Measurements from ENCODE around the gene IVL.

The IVL gene, protein sequence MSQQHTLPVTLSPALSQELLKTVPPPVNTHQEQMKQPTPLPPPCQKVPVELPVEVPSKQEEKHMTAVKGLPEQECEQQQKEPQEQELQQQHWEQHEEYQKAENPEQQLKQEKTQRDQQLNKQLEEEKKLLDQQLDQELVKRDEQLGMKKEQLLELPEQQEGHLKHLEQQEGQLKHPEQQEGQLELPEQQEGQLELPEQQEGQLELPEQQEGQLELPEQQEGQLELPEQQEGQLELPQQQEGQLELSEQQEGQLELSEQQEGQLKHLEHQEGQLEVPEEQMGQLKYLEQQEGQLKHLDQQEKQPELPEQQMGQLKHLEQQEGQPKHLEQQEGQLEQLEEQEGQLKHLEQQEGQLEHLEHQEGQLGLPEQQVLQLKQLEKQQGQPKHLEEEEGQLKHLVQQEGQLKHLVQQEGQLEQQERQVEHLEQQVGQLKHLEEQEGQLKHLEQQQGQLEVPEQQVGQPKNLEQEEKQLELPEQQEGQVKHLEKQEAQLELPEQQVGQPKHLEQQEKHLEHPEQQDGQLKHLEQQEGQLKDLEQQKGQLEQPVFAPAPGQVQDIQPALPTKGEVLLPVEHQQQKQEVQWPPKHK

DNA sequence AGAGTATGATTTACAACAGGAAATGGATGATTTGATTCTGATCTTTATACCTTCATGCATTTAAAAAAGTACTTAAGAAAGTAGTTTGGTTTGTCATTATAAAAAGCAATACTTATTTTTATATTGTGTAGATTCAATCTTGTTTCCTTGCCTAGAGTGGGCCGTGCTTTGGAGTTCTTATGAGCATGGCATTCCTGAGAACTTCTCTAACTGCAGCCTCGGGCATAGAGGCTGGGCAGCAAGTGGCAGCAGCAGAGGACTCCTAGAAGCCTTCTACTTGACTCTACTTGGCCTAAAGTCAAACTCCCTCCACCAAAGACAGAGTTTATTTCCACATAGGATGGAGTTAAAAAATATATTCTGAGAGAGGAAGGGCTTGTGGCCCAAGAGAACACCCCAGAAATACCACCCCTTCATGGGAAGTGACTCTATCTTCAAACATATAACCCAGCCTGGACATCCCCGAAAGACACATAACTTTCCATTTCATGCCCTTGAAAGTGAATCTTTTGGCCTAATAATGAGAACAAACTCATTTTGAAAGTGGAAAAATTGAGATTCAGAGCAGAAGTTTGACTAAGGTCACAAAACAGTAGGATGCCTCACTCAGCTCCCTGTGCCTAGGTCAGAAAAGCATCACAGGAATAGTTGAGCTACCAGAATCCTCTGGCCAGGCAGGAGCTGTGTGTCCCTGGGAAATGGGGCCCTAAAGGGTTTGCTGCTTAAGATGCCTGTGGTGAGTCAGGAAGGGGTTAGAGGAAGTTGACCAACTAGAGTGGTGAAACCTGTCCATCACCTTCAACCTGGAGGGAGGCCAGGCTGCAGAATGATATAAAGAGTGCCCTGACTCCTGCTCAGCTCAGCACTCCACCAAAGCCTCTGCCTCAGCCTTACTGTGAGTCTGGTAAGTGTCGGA lies at the start of gene IVL:
Gene IVL, plus strand, starts transcription at position 861 of the 916 bp plus-strand sequence. CDS start 1,252 bp downstream, outside the sequence.
- DNase-seq (ENCODE audit: low spot score) = no peak

DNA sequence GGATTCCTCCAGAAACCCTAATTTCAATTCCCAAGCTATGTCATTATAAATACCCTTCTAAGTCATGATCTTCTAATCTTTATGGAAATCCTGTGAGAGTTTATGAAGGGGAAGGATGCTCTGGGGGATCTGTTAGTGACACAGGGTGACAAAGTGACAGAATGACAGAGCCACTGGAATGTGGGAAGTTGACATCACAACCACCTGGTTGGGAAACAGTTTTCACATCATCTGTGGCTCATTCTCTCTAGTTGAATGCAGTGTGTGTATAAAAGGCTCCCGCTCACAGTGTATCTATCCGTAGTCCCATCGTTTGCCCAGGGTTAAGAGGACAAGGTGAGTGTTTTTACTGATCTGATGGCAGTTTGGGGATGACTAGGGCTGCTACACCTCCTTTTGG lies 48.6 kb upstream of the IVL start, which contains the start of gene LCE7A:
Gene LCE7A, plus strand, starts transcription at position 301 of the 400 bp plus-strand sequence. CDS start 702 bp downstream, outside the sequence.
- DNase-seq (ENCODE audit: low spot score) = no peak

DNA sequence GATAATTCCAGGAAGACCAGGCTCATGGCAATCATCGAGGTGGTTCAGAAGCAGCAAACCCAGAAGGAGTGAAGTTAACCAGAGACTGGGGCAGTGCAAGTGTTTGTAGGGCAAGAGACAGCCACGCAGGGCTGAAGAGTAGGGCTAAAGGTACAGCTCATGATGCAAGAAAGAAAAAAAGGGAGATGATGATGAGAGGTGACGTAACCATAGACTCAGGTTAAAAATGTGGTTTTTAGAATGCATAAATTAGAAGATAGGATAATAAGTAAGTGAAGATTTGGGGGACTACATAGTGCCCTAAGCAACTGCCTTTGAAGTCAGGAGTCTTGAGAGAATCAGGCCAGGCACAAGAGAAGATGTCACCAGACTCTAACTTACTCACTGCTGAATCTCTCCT lies 48.2 kb upstream of the IVL start:
- DNase-seq (ENCODE audit: low spot score) = no peak

DNA sequence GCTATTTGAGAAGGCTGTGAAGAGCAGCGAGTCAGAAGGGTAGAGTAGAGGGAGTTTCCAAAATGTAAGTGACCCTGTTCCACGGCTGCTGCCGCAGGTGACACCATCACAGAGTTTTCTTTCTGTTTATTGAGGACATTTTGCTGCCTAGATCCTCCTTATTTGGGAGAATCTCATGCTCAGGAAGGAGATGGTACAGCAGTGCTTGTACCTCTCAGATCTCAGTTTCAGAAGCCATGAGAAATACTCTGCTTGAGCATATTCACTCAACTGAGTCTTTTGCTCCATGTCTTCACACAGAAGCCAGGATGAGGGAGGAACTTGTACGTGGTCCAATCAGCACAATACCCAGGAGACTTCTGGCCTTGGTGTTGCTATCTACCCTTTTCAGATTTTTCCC lies 47.0 kb upstream of the IVL start:
- DNase-seq (ENCODE audit: low spot score) = no peak

DNA sequence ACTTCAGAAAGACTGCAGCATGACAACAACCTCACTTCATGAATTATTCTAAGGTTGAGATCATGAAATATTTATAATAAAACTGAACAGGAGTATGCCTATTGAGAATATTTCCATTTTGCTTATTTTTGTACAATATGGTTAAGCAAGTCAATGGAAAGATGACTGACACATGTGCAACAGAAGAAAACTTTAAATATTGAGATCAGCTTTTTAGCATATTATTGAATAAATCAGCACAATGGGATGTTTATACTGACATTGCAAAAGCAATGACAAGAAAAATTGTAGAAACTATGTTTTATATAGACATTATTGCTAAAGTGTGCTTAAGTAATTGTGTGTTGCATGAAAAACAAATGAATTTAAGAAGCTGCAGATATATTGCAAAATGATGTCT lies 43.9 kb upstream of the IVL start:
- no peak for DNase-seq (ENCODE audit: low spot score)

DNA sequence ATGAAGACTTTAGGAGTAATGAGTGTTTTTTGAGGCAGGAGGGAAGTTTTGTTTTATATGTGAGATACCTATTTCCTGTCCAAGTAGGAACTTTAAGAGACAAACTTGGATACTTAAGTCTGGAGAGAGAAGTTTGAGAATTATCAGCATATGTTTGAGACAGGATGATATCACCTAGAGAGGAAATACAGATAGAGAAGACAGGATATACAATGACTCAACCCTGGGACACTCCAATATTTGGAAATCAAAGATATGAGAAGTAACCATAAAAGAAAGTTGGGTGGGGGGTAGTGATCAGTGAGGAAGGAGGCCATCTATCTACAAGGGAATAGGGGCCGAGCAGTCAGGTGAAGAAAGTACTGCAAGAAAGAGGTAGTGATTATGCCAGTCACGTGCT lies 42.0 kb upstream of the IVL start:
- no peak for DNase-seq (ENCODE audit: low spot score)

DNA sequence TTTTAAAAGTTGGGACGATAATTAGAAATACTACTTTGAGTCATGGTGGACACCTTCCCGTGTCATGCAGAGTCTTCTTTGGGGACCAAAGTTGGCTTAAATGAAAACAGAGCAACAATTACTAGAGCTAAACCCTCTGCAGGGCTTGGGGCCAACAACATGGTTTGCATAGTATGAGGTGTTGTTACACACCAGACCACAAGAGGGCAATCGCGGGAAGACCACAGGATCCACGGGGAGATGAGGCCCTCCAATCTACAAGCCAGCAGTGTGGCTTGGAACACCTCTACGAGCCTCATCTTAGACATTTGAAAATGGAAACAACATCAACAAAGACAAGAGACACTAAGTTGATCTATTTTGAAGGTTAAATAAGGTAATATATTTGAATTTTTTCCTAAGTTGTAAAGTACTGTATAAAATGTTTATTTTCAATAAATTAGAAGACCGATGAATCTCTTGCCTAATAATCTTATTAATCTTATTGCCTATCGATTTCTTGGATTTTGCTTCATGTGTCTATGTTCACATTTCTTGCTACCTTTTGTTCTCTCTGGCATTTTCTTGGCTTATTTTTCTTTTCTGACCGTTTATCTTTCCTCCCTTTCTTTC lies 38.4 kb upstream of the IVL start:
- peak; percentile 67 for DNase-seq (ENCODE audit: low spot score)

DNA sequence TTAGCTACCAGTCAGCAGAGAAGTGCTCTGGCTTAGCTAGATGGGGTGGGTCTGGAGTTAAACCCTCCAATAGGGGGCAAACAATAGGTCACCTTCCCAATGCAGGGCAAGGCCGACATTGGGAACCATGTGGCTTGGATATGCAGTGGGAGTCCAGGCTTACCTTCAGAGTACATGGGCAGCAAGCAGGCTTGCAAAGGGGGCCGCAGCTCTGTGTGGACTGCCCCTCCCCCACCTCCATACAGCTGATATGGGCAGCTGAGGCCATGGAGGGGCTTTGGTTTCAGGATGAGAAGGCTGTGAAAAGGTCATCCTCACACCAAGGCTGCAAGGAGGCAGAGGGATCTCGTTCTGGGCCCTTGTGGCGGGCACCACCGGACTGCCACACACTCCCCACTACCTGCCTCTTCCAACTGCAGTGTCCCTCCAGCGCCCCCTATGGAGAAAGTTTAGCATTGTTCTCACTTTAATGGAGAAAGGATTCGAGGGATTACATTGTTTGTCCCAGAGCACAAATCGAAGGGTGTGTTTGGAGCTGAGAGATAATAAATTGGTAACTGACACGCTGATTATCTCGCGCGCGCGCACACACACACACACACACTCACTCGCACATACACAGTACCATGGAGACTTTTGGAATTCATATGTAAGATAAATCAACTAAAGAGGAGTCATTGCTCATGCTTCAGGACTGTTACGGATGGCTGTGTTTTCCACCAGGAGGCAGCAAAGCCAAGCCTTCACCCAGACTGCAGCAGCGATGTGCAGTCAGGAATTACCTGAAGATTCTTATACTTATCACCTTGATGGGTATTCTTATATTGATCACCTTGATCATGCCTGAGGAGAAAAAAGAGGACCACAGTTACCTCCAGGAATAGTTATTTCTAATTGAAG lies 37.3 kb upstream of the IVL start:
- peak; percentile 21 for DNase-seq (ENCODE audit: low spot score)

DNA sequence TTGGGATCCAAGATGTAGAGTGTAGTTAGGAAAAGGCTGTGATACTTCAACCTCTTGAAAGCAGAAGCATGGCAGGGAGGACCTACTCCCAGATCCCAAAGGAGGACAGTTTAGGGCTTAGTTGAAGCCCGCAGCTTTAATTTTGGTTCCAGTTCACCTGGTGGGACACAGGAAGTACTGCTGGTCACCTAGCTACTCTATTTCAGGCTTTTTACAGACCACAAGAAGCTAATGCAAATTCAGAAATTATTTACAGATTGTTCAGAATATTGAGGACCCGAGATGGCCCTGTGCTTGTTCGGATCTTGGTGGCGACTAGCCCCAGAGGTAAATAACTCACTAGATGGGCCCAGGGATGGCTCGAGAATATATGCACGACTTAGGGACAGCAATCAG lies 36.6 kb upstream of the IVL start:
- no peak for DNase-seq (ENCODE audit: low spot score)

DNA sequence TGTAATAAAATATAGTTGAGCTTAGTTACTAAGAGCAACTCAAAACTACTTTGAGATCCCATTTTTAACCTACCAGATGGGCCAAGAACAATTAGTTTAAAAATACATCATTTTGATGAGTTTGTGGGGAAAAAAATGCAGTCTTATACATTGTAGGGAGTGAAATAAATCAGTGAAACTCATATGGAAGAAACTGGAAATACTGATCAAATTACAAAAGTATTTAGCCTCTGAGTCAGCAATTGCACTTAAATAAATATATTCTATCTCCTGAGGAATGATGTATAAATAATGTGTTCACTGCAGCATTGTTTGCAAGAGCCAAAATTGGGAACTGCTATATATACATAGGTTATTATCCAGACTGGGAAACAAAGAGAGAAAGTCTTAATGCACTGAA lies 34.9 kb upstream of the IVL start:
- no peak for DNase-seq (ENCODE audit: low spot score)

DNA sequence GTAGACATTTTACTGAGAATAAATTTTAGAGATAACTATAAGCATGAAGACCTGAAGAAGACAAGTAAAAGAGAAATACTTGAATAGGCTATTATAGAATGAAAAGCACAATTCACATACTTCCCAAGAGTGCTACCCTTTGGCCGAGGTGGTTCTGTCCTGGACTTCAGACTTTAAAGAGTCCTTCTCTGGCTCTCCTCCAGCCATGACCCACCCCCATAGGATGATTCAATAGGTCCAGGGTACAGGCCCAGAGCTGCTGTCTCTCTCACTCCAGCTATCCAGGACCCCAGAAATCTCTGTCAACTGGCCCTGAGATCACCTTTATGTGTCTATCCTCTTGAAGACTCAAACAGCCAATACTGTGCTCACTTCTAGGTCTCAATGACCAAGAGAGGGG lies 31.5 kb upstream of the IVL start:
- no peak for DNase-seq (ENCODE audit: low spot score)

DNA sequence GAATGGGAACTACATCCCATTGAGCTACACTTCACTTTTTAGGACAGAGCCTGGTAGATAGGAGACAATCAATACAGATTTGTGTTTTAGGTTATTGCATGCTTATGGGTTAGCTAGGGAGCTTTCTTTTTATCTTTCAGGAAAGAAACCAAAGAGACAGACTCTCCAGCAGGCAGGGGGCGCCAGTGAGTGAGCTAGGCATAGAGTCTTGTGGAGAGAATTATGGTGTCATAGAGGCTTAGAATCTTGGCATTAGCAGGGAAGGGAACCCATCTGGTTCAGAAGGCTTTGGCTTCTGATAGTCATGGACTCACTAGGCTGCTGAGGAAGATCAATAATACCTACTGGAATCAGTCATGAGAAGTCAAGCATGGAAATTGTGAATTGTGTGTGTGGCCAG lies 30.3 kb upstream of the IVL start, which contains the start of gene SMCP:
Gene SMCP, plus strand, starts transcription at position 281 of the 400 bp plus-strand sequence. CDS start 6,101 bp downstream, outside the sequence.
- no peak for DNase-seq (ENCODE audit: low spot score)

DNA sequence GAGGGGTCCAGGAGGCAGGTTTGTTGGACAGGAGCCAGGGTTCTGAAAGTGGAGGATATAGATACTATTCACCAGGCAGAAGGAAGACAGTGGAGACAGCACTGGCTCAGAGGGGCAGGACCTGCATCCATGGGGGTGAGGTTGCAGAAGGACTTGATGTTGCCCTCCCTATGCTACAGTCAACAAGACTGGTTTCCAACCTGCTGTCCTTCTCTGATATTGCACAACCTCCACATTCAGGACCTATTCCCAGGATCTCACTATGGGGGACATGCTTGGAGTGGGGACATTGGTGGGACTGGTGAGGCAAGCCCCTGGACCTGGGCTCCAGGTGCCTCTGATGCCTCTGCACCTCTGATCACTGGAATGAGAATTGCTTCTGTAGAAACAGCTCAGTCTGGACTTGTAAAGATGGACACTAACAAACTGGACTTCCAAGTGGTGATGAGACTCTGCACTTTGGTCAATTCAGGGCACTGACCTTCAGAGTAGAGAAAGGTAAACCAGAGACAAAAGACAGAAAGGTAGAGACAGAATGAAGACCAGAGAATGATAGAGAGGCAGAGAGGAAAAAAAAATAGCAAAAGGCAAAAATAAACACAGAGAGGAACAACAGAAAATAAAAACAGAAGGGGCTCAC lies 28.7 kb upstream of the IVL start:
- DNase-seq (ENCODE audit: low spot score) = no peak

DNA sequence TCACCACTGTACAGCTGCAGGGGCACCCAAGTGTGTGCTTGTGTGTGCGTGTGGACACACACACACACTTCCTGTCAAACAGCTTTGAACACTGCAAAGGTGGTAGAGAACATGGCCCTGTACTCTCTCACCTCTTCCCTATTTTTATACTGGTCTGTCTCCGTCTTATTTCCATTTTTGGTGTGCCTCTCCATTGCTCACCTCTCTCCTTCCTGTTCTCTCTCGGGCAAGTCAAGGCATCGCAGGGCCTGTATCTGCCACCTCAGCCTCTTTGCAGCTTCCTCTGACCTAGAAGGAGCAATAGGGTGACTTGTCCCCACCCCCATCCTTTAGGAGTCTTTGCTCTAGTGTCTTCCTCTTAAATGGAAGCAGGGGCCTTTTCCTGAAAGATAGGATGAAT lies 28.0 kb upstream of the IVL start:
- DNase-seq (ENCODE audit: low spot score) = no peak

DNA sequence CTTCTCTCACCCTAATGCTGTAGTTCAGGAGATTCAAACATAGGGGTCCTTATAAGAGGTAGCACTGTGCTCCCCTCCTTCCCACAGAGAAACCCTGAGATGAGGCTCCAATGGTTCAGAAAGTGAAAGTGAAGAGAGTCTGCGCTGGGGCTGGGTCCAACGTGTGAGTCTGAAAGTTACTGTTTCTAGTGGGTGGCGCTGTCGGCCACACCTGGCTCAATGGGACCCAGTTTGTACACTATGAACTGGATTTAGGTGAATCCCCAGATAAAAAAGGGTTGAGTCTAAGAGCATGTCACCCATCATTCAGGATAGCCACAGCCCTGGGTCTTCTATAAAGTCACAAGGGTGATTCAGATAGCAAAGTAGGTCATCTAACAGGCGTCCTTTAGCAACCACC lies 27.4 kb upstream of the IVL start:
- no peak for DNase-seq (ENCODE audit: low spot score)

DNA sequence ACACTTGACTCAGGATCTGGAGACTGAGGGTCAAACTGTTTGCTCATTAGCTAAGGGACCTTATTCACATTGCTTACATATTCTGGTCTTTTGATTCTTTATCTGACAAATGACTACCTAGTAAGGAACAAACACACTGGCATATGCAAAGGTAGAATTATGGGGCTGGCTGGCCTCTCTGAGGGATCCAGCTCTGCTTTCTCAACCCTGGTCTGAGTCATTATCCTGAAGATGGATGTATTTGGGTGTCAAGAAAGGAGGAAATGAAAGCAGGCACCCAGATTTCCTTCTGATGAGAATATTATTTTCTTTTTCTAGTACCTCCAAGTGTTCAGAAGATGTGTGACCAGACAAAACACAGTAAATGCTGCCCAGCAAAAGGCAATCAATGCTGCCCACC lies 24.3 kb upstream of the IVL start:
- DNase-seq (ENCODE audit: low spot score) = no peak

DNA sequence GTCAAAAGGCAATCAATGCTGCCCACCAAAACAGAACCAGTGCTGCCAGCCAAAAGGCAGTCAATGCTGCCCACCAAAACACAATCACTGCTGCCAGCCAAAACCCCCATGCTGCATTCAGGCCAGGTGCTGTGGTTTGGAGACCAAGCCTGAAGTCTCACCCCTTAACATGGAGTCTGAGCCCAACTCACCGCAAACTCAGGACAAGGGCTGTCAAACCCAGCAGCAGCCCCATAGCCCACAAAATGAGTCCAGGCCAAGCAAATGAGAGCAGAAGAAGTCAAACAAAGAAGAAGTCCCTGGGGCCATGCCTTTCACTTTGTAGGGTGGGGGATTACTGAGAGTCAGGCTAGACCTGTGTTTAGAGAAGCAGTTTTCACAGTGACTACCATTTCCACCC lies 23.8 kb upstream of the IVL start:
- no peak for DNase-seq (ENCODE audit: low spot score)

DNA sequence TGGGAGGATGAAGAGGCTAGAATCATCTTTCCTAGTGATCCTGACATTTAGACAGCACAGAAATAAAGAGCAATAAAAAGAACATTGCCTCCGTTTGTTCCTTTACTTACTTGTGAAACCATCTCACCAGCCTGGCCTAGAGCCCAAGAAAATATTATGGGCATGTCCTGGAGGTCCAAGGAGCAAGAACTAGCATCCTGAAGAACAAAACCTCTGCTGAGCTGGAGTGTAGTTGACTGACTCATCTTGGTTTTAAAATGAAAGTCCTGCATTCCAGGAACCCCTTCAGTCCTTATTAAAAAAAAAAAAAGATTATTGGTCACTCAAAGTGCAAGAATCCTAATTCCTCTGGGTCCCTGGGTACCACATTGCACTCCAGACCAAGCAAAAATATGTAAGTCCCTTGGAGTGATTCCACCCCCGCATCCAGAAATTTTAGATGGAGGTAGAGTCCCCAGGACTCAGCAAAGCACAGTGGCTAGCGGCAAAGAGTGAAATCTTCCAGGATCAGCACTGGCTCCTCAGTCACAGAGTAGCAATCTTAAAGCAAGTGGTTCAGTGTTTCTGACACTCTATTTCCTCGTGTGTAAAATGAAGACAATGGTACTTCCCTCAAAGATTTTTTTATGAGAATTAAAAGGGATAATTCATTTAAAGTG lies 23.3 kb upstream of the IVL start:
- DNase-seq (ENCODE audit: low spot score) = no peak

DNA sequence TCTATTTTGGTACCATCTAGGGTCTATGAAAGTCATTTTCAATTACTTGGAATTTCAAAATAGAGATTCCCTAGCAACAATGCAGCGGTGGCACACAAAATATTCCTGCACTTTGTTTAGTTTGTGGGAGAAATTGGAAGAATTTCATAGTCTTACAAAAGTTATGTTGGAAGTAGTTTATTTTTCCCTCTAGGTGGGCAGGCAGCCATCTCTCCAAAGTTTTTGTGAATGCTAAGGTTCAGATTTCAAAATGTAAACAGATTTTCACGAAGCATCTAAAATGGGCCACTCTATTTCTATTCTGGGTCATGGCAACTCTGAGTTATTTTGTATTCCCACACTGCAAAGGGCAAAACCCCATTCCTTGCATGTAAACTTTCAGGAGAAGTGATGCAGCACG lies 22.3 kb upstream of the IVL start:
- DNase-seq (ENCODE audit: low spot score) = no peak
